Body of pancreas (tissue), 4 donors: ENCODE data around the gene ZNF597.

Experiments used
- POLR2A ChIP-seq, 3 donors: fragments of 450-650 bp; IDR thresholded peaks; one replicate each; pipeline ENCODE4 v1.6.1; 2016; ENCODE audit warnings: antibody characterized with exemption in 3 of 3, mild to moderate bottlenecking in 2 of 3
- TF ChIP-seq, protein P1 (sequence below), 7 experiments: fragments of 450-650 bp in 4 of 7; fragments of 200-600 bp in 3 of 7; sonication (generic) in 3 of 7; IDR thresholded peaks; one replicate each; pipeline ENCODE4 v1.5.1; 2016 to 2019; ENCODE audit warnings: antibody characterized with exemption in 7 of 7

DNA sequence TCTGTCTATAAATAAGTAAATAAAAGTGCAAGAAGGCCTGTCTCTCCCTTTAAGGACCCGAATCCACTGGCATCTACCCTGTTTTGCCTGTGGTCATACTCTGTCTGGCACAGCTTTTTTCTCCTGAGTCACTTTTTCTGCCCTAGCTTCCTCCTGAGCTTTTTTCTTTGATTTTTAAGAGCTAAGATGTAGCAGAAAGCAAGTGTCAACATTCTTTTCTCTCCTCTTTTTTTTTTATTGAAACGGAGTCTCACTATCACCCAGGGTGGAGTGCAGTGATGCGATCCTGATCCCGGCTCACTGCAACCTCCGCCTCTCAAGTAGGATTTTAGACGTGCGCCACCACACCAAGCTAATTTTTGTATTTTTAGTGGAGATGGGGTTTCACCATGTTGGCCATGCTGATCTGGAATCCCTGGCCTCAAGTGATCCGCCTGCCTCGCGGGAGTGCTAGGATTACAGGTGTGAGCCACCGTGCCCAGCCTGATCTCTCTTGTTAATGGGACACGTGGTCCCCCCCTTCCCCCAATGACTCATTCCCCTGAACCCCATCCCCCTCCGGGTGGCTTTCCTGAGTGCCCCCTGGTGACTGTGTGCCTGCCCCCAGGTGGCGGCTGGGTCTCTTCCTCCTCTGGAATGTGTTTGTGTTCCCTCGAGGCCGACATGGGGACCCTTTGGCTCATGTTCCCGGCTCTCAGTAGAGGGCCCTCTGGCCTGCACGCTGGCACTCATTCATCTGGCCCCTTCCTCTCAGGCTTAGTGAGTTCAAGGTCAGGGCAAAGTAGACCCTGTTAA lies 37.8 kb upstream of the ZNF597 start:
- TF ChIP-seq, protein P1, sequence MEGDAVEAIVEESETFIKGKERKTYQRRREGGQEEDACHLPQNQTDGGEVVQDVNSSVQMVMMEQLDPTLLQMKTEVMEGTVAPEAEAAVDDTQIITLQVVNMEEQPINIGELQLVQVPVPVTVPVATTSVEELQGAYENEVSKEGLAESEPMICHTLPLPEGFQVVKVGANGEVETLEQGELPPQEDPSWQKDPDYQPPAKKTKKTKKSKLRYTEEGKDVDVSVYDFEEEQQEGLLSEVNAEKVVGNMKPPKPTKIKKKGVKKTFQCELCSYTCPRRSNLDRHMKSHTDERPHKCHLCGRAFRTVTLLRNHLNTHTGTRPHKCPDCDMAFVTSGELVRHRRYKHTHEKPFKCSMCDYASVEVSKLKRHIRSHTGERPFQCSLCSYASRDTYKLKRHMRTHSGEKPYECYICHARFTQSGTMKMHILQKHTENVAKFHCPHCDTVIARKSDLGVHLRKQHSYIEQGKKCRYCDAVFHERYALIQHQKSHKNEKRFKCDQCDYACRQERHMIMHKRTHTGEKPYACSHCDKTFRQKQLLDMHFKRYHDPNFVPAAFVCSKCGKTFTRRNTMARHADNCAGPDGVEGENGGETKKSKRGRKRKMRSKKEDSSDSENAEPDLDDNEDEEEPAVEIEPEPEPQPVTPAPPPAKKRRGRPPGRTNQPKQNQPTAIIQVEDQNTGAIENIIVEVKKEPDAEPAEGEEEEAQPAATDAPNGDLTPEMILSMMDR (IDR thresholded peaks at IDR 0.05) = no peak
- no peak for TF ChIP-seq POLR2A (IDR thresholded peaks at IDR 0.05)
